Measurements from ENCODE around the gene SRSF4.
A peak's percentile ranks its signal among the peaks of the same experiment; 100 is the strongest.
"Not testable (repeated sequence)": the region's sequence is repeated elsewhere in the genome, so short reads cannot be mapped to it uniquely, and the experiment has no call there.

The SRSF4 gene

GRCh38 chr1:29181413-29182225, at the start of gene SRSF4:
SRSF4 (minus strand) TSS chr1:29181900; CDS start chr1:29181752, 148 bp downstream.
- peak; percentile 96 to 99 for DNase-seq (ENCODE audit: low read depth in 2 of 2)

- peak; percentile 94 to 95 for DNase-seq (ENCODE audit: low read depth in 2 of 2)
Observed at GRCh38 chr1:29230553-29231378, 49.1 kb upstream of the SRSF4 start, which contains the start of gene MECR. MECR (minus strand) TSS chr1:29230934; CDS start chr1:29230906, 28 bp downstream.

- DNase-seq (ENCODE audit: low read depth in 2 of 2), result no peak
Observed at GRCh38 chr1:29230204-29230552, 48.5 kb upstream of the SRSF4 start.

- no peak for DNase-seq (ENCODE audit: low read depth in 2 of 2)
Observed at GRCh38 chr1:29227511-29227910, 45.8 kb upstream of the SRSF4 start.

- DNase-seq (ENCODE audit: low read depth in 2 of 2), result no peak
Observed at GRCh38 chr1:29225361-29225760, 43.7 kb upstream of the SRSF4 start.

- DNase-seq (ENCODE audit: low read depth in 2 of 2), result no peak
Observed at GRCh38 chr1:29224356-29224837, 42.7 kb upstream of the SRSF4 start.

GRCh38 chr1:29223521-29223920, 41.8 kb upstream of the SRSF4 start:
- no peak for DNase-seq (ENCODE audit: low read depth in 2 of 2)

GRCh38 chr1:29222686-29223085, 41.0 kb upstream of the SRSF4 start:
- no peak for DNase-seq (ENCODE audit: low read depth in 2 of 2)

GRCh38 chr1:29222260-29222659, 40.6 kb upstream of the SRSF4 start:
- not testable (repeated sequence) for DNase-seq (ENCODE audit: low read depth in 2 of 2)

GRCh38 chr1:29221296-29221695, 39.6 kb upstream of the SRSF4 start:
- DNase-seq (ENCODE audit: low read depth in 2 of 2), result no peak

- DNase-seq (ENCODE audit: low read depth in 2 of 2), result no peak
Observed at GRCh38 chr1:29218223-29218622, 36.5 kb upstream of the SRSF4 start.

GRCh38 chr1:29217633-29218032, 35.9 kb upstream of the SRSF4 start:
- no peak for DNase-seq (ENCODE audit: low read depth in 2 of 2)

GRCh38 chr1:29213055-29213454, 31.4 kb upstream of the SRSF4 start:
- DNase-seq (ENCODE audit: low read depth in 2 of 2), result no peak

GRCh38 chr1:29211086-29212030, 29.7 kb upstream of the SRSF4 start:
- DNase-seq (ENCODE audit: low read depth in 2 of 2), result no peak

GRCh38 chr1:29210278-29211085, 28.8 kb upstream of the SRSF4 start:
- no peak for DNase-seq (ENCODE audit: low read depth in 2 of 2)

GRCh38 chr1:29209173-29209572, 27.5 kb upstream of the SRSF4 start:
- DNase-seq (ENCODE audit: low read depth in 2 of 2), result no peak

- DNase-seq (ENCODE audit: low read depth in 2 of 2), result no peak
Observed at GRCh38 chr1:29208442-29208841, 26.7 kb upstream of the SRSF4 start.

GRCh38 chr1:29202584-29203340, 21.1 kb upstream of the SRSF4 start:
- DNase-seq (ENCODE audit: low read depth in 2 of 2), result peak; percentile 80 to 94

- DNase-seq (ENCODE audit: low read depth in 2 of 2), result no peak
Observed at GRCh38 chr1:29202053-29202452, 20.4 kb upstream of the SRSF4 start.

- DNase-seq (ENCODE audit: low read depth in 2 of 2), result no peak
Observed at GRCh38 chr1:29201595-29202051, 19.9 kb upstream of the SRSF4 start.

All from stimulated activated CD4-positive, alpha-beta T cell treated with anti-CD3 and anti-CD28 coated beads, Interleukin-12 subunit alpha, Interleukin-12 subunit beta, amount 100 ng/mL, for 24 hours (primary cell).